ENCODE measurements around the gene CDKL1.
A peak's percentile ranks its signal among the peaks of the same experiment; 100 is the strongest.

CDKL1 gene

DNA sequence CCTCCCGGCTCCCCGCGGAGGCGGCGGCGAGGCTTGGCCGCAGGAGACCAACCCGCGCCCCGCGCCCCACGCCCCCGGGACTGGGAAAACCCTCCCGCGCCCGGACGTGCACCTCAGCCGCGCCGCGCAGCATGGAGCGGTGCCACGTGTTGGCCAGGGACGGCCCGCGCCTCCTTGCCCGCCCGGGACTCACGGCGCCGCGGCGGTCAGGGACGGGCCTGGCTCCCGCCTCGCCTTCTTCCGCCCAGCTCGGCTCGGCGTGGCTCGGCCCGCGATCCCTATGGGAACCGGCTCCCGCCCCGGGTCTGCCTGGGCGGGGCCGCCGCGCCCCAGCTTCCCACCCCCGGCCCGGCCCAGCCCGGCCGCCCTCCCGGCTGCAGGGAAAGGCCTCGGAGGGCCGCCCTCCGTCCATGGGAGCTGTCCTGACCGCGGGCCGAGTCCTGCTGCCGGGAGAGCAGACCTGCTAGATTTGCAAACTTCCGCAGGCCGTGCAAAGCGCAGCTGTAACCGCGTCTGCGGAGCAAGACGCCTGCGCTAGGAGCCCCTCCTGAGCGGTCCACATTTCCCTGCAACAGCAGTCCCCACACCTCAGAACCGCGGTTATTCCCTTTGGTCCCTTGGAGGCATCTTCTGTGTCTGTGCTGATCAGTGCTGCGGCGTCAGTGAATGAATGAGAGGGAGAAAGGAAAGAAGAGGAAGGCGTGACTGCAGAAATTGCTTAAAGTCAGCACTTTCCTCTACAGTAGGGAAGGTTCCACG, at the start of gene CDKL1:
TSS of gene CDKL1 (minus strand) at position 251 of the 759 bp plus-strand sequence. CDS start 1,013 bp downstream, outside the sequence.
- DNase-seq: peak; percentile 69

DNA sequence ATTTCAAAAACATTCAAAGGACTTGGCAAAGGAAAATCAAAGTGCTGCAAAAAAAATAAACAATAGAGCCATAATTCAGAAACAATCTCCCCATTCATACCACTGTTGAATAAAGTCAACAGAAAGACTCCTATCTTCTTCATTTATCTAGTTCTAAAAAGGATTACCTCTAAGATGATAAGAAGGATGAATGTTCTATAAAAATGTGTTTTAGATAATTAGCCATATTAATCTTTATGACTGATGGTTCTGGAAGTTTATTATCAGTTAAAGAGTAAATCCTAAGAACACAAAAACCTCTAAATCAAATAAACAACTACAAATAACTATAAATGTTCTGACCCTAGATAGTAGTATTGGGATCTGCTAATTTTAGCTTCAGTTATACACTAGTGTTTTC, 37.8 kb upstream of the CDKL1 start:
- no peak for DNase-seq

DNA sequence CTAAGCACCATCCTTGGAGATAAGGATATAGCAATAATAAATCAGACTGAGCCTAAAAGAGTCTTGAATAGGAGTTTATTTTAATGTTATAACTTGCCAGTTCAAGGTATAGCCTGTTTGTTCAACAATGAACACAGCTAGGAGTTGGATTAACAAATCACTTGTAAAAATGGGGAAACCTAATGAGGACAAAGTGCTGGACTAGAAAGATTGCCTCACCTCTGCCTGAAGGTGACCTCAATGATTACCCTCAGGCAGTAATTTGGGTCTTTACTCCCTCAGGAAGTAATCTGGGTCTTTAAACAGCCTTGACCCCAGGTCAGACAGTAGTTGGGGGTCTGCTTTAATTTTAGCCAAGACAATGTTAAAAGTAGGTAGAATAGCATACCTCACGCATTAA, 35.5 kb upstream of the CDKL1 start:
- DNase-seq: no peak

DNA sequence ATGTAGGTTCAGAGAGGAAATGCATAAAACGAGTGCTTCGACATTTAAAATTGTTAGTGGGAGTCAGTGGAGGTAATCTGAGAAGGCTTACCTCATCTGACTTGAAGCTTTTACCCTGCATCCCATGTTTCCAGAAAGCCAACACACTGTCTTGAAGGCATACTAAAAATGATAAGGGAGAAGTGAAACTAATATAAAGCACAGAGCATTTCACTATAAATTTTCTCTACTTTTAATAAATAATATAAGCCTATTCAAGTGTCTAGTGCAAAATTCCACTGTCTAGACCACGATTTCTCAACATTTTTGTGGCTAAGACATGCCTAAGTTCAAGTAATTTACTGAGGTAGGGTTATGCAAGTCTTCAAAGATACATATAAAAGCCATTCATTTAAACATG, 29.1 kb upstream of the CDKL1 start:
- DNase-seq: no peak

DNA sequence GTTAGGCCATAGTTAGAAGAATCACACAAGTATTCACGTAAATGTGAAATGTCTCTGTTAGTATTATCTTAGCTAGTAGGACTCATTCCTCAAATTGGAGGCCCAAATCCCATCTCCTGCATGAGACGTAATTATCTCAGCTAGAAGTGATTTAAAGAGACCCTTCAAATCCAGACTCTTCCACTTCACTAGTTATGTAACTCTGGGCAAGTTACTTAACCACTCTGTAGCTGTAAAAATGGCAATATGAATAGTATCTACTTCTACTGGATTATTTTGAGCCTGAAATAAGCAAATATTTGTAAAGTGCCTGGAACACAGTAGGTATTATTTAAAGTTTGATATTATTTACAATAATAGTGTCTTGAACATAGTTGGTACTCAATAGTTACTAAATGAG, 28.4 kb upstream of the CDKL1 start:
- no peak for DNase-seq

DNA sequence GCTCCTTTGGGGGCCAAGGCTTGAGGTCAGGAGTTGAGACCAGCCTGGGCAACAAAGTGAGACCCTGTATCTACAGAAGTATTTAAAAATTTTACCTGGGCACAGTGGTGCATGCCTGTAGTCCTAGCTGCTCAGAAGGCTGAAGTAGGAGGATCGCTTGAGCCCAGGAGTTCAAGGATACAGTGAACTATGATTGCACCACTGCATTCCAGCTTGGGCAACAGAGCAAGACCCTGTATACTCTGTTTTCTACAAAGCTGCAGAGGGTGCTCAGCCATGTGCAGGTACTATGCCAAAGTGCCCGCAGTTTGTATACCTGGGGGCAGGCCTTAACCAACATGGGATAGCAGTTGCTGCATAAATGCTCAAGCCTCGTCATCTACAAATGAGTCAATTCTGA, 26.8 kb upstream of the CDKL1 start:
- DNase-seq: no peak

DNA sequence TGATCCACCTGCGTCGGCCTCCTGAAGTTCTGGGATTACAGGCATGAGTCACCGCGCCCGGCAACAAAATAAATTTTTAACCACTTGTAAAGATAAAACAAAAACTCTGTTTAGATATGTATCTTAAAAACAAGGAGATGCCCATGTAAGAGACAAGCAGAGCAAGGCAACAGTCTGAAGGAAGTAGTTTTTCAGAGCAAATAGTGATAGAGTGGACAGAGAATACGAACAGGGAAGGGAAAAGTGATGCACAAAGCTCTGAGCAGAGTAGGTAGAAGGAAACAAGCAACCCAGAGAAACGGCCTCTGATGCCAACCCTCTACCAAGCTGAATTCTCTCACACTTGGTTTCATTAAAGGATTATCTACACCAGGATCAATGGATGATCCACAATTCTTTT, 24.8 kb upstream of the CDKL1 start:
- DNase-seq: no peak

DNA sequence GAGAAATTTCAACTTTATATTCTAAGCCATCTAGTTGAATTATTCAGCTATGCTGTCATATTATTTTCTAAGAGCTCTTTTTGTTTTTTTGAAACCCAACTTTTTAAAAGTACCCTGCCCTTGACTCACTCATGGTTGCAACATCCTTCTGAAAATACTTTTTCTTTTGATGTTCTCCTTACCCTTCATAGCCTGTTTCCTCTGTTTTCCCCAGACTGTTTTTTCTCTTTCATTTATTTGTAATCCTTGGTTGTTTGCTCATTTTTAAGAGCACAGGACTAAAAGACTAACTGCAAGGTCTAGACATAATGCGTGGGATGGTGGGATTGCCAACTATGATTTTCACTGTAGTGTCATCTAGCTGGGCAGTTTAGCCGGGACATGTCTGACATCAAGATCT, 21.2 kb upstream of the CDKL1 start:
- DNase-seq: peak; percentile 19

DNA sequence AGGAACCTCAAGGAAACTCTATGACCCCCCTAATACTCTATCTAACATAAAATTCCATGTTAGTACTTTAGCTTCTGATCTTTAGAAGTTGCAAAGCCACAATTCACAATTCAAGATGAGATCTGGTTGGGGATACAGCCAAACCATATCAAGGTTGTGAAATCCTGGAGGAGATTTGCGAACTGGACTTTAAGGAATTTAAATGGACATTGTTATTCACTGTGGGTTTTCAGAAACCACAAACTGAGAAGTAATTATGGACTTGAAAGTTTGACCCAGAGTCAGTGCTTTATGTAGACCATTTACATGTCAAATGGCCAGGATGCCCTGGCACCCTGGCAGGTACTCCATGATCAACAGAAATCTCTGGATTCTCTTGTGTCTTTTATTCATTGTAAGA, 14.2 kb upstream of the CDKL1 start:
- no peak for DNase-seq

DNA sequence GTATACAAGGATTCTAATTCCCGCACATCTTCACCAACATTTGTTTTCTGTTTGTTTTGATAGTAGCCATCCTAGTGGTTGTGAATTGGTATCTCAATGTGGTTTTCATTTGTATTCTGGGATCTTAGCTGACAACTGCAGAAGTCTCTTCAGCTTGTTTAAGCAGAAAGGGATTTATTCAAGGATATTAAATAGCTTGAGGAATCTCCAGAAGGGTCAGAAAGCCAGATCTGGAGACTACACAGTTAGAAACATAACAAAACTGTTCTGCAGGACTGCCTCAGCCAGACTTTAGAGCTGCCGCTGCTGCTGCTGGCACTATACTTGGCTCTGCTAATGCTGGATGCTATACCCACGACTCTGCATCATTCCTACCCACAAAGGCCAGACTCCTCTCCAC, 13.4 kb upstream of the CDKL1 start:
- DNase-seq: no peak

DNA sequence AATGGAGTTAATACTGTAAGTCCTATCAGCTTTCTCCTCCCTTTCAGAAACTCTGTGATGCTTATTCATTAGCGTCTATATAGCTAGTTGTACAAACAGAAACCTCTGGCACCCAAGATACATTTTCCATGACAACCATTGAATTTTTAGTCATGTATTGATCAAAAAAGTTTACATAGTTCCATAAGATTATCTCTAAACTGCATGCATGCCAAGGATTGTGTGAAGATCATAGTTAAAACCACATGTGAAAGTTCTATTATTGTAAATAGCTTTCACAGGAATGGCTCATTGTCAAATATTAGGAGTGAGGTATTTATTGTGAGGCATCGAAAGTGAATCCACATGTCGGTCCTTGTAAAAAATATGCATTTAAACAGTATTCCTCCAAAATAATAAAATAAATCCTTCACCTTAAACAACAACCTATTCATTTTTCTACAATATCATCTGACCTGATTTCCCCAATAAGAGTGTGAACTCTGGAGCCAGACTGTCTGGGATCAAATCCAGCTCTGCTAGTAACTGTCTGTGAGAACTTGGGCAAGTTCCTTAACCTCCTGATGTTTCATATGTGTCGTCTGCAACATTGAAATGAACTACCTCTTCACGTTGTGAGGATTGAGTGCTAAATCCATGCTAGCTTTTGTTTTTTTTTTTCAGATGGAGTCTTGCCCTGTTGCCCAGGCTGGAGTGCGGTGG, 10.6 kb upstream of the CDKL1 start:
- no peak for DNase-seq

DNA sequence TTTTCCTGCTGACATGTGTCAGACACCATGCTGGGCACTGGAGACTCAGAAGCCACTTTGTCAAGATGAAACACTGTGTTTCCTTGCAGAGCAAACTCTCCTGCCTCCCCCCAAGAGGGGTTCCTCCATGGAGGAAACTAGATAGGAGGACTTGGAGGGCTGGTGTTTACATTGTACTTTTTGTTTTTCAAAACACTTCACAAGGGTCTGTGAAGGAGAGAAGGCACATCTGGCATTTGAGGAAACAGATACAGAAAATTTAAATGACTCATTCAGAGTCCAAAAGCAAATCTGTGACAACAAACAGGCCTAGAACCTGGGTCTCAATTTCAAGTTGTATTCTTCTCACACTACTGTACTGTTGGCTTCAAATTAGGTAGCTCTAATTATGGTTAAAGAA, 6.7 kb upstream of the CDKL1 start:
- no peak for DNase-seq

DNA sequence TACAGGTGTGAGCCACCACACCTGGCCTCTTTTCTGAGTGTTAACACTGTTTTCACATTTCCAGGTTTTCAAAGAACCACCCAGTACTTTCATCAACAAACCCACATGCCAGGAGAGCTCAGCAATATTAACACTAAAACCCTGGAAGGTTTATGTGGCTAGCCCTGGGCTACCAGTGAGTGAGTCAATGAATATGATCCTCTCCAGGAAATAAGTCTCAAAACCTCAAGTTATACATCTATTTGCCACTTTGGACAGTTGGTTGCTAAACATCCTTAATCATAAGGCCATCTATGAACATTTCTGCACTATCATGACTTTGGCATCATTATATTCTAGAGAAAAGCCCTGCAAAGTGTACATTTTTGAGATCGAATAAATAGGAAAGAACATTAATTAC, 6.3 kb upstream of the CDKL1 start:
- no peak for DNase-seq

DNA sequence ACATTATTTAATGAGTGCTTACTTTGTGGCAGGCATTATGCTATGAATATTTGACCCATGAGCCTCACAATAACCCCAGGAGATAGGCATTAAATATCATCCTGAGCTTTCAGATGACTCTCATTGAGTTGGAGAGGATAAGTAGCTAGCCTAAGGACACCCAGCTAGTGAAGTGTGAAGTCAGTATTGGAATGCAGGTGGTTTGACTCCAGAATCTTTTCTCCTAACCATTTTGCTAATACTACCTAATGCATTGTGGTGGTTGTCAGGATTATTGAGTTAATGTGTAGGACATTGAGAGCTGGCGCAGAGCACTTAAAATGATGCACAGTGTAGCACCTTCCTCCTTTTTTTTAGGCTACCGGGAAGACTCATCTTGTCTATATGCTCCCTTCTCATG, 3.8 kb upstream of the CDKL1 start:
- no peak for DNase-seq

DNA sequence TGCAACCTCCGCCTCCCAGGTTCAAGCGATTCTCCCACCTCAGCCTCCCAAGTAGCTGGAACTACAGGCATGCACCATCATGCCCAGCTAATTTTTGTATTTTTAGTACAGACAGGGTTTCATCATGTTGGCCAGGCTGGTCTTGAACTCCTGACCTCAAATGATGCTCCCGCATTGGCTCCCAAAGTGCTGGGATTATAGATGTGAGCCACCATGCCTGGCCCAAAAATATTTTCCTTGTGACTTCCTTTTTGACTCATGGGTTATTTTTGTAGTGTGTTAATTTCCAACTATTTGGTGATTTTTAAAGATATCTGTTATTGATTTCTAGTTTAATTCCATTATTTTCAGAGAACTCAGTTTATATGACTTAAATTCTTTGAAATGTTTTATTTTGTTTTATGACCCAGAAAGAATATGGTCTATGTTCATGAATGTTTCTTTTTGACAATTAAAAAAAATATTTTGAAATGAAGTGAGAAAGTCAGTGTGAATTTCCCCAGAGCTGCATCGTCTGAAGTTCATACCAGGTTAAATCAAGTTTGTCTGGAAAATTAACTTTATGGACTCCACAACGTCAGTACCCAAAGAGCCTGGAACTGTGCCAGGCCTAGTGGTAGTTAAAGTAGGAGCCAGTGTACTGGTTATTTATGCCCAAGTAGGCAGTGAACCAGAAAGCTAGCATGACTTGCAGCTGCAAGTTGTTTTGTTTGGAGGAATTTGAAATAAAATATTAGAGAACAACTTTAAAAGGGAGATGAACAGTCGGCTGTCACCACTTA, 2.8 kb upstream of the CDKL1 start:
- DNase-seq: no peak

DNA sequence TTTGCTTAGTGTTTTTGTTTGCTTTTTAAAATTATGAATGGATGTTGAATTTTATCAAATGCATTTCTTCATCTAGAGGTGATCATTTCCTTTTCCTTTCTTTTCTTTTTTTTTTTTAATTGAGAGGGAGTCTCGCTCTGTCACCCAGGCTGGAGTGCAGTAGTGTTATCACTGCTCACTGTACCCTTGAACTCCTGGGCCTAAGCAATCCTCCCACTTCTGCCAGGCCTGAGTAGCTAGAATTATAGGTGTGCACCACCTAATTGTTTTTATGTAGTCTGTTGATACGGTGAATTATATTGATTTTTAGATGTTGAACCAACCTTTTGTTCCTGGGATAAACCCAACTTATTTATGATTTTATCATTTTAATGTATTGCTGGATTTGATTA, 1.5 kb upstream of the CDKL1 start:
- no peak for DNase-seq

DNA sequence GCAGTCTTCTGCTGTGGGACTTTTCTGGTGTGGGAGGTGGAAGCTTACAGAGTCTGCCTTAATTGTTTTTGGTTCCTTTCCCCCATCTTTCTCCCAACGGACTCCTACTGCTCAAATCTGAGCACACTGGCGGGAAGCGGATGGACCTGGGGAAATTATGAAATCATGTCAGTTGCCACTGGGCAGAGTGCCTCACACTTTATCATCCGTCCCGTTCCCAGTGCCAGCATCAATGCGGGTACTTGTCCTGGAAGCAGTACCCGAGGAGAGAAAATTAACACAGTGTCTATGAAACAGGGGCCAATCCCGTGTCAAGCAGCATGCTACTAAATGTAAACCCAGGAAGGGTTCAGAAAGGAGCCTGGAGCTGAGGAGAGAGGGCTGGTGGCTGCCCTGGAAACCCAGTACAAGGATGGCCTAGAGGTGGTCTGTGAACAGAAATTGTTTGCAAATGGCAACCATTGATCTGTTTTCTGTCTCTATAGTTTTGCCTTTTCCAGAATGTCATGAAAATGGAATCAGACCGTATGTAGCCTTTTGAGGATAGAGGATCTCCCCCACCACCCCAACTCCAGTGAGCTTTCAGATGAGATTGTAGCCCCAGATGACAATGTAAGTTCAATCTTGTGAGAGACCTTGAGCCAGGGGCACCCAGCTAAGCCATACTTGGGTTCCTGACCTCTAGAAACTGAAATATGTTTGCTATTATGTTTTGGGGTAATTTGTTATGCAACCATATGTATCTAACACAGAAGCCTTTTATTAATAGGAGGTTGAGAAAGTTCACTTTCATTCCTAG, 908 bp upstream of the CDKL1 start:
- DNase-seq: peak; percentile 30

DNA sequence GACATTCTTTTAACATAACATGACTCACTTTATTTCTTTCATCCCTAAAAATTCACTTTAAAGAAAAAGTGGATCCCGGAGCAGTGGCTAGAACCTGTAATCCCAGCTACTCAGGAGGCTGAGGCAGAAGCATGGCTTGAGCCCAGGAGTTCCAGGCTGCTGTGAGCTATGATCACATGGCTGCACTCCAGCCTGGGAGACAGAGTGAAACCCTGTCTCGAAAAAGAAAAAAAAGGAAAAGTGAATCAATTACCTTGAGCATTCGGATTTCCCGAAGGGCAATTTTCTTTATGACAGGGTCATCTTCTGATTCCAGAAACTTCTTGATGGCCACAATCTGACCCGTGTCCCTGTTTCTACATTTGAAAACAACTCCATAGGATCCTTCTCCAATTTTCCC, 1.2 kb downstream of the CDKL1 start:
- no peak for DNase-seq

DNA sequence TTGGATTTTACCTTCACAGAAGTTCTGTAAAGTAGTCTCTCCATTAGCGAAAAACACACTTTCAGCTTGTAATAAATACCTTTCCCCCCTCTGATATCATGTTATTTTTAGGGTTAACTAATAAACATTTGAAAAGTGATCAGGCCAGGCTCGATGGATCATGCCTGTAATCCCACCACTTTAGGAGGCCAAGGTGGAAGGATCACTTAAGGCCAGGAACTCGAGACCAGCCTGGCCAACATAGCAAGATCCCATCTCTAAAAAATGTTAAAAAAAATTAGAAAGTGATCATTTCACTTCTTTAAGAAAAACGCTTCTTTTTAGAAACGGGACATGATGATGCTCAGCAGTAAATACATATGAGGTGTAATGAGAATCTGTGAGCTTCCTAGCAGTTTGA, 2.0 kb downstream of the CDKL1 start:
- no peak for DNase-seq

DNA sequence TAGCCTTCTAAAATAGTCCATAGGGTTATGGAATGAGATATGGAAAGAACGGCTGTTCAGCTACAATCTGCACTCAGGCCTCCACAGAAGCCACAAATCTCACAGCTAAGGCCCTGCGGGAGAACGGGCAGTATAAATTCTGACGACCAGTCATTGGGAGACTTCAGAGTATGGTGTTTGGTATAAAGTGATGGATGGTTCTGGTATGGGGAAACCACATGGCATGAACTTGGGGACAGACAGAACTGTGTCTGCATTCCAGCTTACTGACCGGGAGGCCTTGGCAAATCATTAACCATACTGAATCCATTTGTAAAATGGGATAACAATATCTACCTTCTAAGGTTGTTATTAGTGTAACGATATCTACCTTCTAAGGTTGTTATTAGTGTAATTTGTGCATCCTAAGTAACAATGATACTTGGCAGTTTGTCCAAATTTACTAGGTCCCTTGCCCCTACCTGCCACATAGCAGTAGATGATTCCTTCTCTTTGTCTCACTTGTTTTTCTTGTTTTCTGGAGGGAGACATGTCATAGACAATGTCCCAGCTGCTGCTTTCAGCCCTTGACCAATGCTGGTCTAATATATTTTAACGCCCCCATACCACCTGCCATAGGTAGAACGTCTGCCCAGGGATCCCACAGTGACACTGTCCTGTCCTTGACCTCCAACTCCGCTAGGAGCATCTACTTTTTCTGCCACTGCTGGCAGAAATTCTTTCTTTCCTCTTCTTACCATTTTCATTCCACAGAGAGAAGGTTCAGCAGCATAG, 6.8 kb downstream of the CDKL1 start:
- no peak for DNase-seq

DNA sequence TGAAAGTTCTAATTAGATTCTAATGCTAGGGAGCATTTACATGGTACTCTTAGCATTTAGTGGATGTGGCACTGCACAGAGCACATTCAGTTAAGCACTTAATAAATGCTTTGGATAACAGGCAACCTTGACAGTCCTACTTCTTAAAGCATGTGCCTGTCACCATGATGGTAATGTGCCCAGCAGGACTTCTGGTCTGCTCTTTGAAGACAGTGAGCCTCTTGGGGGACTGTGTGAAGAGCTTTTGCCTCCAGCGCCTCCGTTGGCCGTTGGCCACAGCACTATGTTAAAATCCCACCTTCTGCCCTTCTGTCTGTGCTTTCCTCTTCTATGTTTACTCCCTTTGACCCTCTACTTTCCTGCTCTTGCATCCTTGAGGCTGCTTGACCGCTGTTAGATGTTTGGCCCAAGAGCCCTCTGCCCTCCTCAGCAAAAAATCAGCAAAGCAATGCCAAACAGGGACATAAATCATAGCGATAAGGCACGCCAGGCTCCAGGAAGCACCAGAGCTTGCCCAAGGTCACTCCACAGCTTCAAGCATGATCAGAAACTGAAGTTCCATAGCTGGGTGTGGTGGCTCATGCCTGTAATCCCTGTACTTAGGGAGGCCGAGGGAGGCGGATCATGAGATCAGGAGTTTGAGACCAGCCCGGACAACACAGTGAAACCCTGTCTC, 8.3 kb downstream of the CDKL1 start:
- no peak for DNase-seq

DNA sequence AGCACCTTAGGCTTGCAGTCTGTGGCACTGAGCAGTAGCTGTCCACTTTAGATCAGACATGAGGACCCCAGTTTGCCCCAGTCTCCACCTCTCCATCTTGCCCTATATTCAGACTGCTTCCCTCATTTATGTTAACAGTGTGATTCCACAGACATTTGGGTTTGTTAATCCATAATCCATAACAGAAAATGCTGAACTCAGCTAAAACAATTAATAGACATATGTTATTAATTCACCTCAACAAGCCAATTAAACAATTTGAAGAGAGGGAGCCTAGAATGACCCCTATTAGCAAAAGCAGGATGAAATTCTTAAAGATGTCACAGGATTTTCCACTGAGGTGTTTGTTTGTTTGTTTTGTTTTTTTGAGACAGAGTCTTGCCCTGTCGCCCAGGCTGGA, 9.1 kb downstream of the CDKL1 start:
- no peak for DNase-seq

Data from suppressor macrophage treated with lipopolysaccharide for 4 hours (primary cell).